ENCODE data around the gene SLC25A1. TPM values are rescaled to one million over a fixed set of nuclear protein-coding genes. Genes with fewer than 3 reads are reported as not detected.

The SLC25A1 gene
- total and polyA plus RNA-seq, 2 of the 8 experiments (the other 6 are each of a cell fraction or from before 2014, with no cell fraction given), result 110 to 148 TPM

DNA sequence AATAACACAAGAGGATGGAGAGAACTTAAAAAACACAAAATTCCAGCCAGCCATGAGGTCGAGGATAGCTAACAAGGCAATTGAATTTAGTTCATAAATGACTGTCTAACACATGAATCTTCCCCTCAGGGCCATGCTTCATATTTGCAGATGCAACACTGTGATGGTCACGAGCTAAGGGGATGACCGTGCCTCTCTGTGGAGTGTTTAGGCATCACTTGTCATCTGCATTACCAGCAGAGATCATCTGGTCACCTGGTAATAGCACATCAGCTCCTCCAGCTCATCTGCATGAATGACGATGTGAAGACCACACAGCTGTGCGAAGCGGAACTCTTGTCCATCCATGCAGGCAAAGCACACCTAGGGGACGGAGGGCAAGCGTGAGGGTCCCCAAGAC is 20.9 kb upstream of the SLC25A1 start:
- Histone ChIP-seq H3K27ac (ENCODE audit: low read depth, low read length) (no peak overlapping the region), H3K79me1 (ENCODE audit: low read depth, low read length) (no peaks in the 10 kb centered on the region), H2BK5ac (ENCODE audit: low read depth, low read length) (no peak overlapping the region), H3K9me3 (ENCODE audit: insufficient read depth in 2 of 2, low read depth in 1 of 2, low read length in 1 of 2) (no peaks in the 10 kb centered on the region), H3K79me2 (ENCODE audit: control insufficient read depth in 1 of 2, insufficient read depth in 2 of 2, low read length in 2 of 2) (no peaks in the 10 kb centered on the region), H4K20me1 (replicated peaks in 1 of 2; ENCODE audit: control insufficient read depth in 1 of 2, insufficient read depth in 2 of 2, low read length in 2 of 2) (peaks cover 0 to 3% of the 10 kb centered on the region in 2 experiments), H3K9ac (replicated peaks in 1 of 4; ENCODE audit: extremely low read depth in 1 of 4, low read depth in 3 of 4, low read length in 3 of 4) (no peak overlapping the region), H2BK15ac (ENCODE audit: low read length) (no peak overlapping the region), H3K23ac (ENCODE audit: insufficient read length) (no peak overlapping the region), H2AK5ac (ENCODE audit: low read depth, low read length) (no peak overlapping the region), H3K36me3 (ENCODE audit: control insufficient read depth in 2 of 4, insufficient read depth in 4 of 4, low read length in 3 of 4) (peaks cover 2 to 21% (median 3%) of the 10 kb centered on the region in 4 experiments; a peak in 3 of 8 replicates), H3K4me3 (ENCODE audit: extremely low read depth in 1 of 4, insufficient read depth in 2 of 4, low read depth in 3 of 4, low read length in 4 of 4) (no peak overlapping the region), H2BK20ac (ENCODE audit: low read length) (no peak overlapping the region), H3K14ac (ENCODE audit: insufficient read length) (no peak overlapping the region), H3K56ac (replicated peaks; ENCODE audit: insufficient read length, low read depth, low read length) (no peak overlapping the region), H2BK12ac (ENCODE audit: low read depth, low read length) (no peak overlapping the region), H4K91ac (replicated peaks; ENCODE audit: insufficient read length, low read length) (no peak overlapping the region), H3K18ac (ENCODE audit: extremely low read depth, low read length) (no peak overlapping the region), H3K4ac (replicated peaks; ENCODE audit: insufficient read length, low read depth, low read length) (no peak overlapping the region), H2BK120ac (replicated peaks; ENCODE audit: low read depth, low read length) (no peak overlapping the region), H2AFZ (ENCODE audit: low read length) (no peak overlapping the region), H4K5ac (ENCODE audit: insufficient read length, low read depth, low read length) (no peak overlapping the region), H4K8ac (ENCODE audit: extremely low read depth, insufficient read depth, low read length) (no peak overlapping the region), H3K4me1 (replicated peaks in 1 of 4; ENCODE audit: control insufficient read depth in 3 of 4, insufficient read depth in 4 of 4, low read length in 3 of 4) (peaks cover 0 to 4% (median 0%) of the 10 kb centered on the region in 4 experiments; a peak in 1 of 7 replicates), H3K23me2 (ENCODE audit: low read depth, low read length) (no peaks in the 10 kb centered on the region), H3K27me3 (replicated peaks in 1 of 4; ENCODE audit: control insufficient read depth in 3 of 4, extremely low read depth in 1 of 4, insufficient read depth in 3 of 4, low read length in 3 of 4) (no peaks in the 10 kb centered on the region), H3K4me2 (ENCODE audit: insufficient read depth in 1 of 2, low read depth in 2 of 2, low read length in 2 of 2) (no peak overlapping the region)
- DNase-seq (ENCODE audit: low read depth in 1 of 2, low spot score in 2 of 2), result no peak
- CTCF ChIA-PET (ENCODE audit: partially characterized antibody), result interaction anchor here (0.8 to 1.5 kb wide), 3 partner anchors 9 to 21 kb away, joined by 3 to 5 read pairs (median 3); partner anchors contain the start of gene SLC25A1
- WGBS, 2 experiments (ENCODE audit: extremely low coverage in 1 of 2, insufficient coverage in 1 of 2, insufficient read length in 1 of 2, insufficient replicate concordance in 2 of 2, low coverage in 1 of 2, low lambda C conversion rate in 2 of 2, missing lambda C conversion rate in 1 of 2), result 89% methylated on average over 8 of the region's 8 CpGs; no CpG with 5 or more reads in 1 of the 2 experiments
- POLR2A ChIA-PET (ENCODE audit: partially characterized antibody), result interaction anchor here (0.8 to 1.6 kb wide), 3 partner anchors 12 to 20 kb away, joined by 3 to 4 read pairs (median 3); partner anchors contain the start of gene SLC25A1
- TF ChIP-seq POU5F1 (IDR thresholded peaks at IDR 0.05; ENCODE audit: low read depth, low read length) (no peak), TEAD4 (IDR thresholded peaks at IDR 0.05; ENCODE audit: low read depth, low read length) (no peak), E2F6 (IDR thresholded peaks at IDR 0.05) (no peak), CBX5 (IDR thresholded peaks at IDR 0.05; ENCODE audit: low read depth, low read length) (no peak), JUN (IDR thresholded peaks at IDR 0.05; ENCODE audit: low read depth, low read length) (no peak), RXRA (IDR thresholded peaks at IDR 0.05; ENCODE audit: insufficient read depth, low read depth, low read length) (no peak), MAFK (IDR thresholded peaks at IDR 0.05; ENCODE audit: low read depth, low read length) (no peak), NANOG (IDR thresholded peaks at IDR 0.05; ENCODE audit: insufficient read depth, low read depth, low read length, poor library complexity, severe bottlenecking) (no peak), CBX8 (IDR thresholded peaks at IDR 0.05; ENCODE audit: borderline replicate concordance, low read depth, low read length) (no peak)
- TF ChIP-seq, protein P1, sequence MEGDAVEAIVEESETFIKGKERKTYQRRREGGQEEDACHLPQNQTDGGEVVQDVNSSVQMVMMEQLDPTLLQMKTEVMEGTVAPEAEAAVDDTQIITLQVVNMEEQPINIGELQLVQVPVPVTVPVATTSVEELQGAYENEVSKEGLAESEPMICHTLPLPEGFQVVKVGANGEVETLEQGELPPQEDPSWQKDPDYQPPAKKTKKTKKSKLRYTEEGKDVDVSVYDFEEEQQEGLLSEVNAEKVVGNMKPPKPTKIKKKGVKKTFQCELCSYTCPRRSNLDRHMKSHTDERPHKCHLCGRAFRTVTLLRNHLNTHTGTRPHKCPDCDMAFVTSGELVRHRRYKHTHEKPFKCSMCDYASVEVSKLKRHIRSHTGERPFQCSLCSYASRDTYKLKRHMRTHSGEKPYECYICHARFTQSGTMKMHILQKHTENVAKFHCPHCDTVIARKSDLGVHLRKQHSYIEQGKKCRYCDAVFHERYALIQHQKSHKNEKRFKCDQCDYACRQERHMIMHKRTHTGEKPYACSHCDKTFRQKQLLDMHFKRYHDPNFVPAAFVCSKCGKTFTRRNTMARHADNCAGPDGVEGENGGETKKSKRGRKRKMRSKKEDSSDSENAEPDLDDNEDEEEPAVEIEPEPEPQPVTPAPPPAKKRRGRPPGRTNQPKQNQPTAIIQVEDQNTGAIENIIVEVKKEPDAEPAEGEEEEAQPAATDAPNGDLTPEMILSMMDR (IDR thresholded peaks at IDR 0.05; ENCODE audit: control extremely low read depth in 1 of 3, insufficient read depth in 1 of 3, low read depth in 1 of 3, low read length in 3 of 3), result no peak
- no peak for FAIRE-seq

Measured in H1 (cell line).